ENCODE results near the gene RPL36A. TPM values are rescaled to one million over a fixed set of nuclear protein-coding genes. Genes with fewer than 3 reads are reported as not detected.
A peak's percentile ranks its signal among the peaks of the same experiment; 100 is the strongest.

RPL36A gene
- total and polyA plus RNA-seq, 9 of the 15 experiments (the other 6 are each of a cell fraction or from before 2014, with no cell fraction given), result 412 to 4,539 (median 3,209) TPM

DNA sequence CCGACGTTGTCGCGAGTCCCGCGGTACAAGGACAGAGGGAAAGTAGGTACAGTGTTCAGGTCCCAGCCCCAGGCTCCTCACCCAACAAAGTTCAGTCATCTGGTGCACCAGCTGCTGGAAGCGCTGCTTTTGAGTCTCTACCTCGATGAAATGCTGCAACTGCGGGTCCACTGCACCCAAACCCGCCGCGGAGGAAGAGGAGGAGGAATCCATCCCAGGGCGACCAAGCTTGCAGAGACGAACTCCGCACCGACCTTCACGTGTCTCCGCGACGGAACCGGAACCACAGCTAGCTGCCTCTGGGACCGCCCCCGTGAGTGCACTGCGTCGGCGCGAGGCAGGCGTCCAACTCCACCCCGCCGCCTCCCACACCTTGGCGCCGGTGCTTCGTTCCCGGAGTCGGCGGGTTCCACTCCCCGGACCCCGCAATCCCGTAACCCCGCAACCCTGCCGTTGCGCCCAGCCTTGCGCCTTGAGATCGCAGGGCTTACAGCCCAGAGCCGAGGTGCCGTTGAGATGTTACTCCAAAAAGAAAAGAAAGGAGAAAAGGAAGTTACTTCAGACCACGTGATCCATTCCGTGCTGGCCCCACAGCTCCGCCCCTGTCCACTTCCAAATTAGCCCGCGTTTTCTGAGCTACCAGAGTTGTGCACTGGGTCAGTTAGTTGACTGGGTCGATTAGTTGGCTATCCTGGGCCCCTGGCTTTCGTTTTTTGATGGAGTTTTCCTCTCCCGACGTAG, 42.2 kb upstream of the RPL36A start, which contains the start of gene TIMM8A (continued):
- TF ChIP-seq MAFK (IDR thresholded peaks at IDR 0.05; ENCODE audit: low read length), result no peak
- no peak for TF ChIP-seq NR2F6 (CRISPR knock-in tag; IDR thresholded peaks at IDR 0.05)
- no peak for TF ChIP-seq HSF4 (CRISPR knock-in tag; IDR thresholded peaks at IDR 0.05; ENCODE audit: borderline replicate concordance)
- TF ChIP-seq FOXK1 (CRISPR knock-in tag; IDR thresholded peaks at IDR 0.05; ENCODE audit: borderline replicate concordance), result no peak
- TF ChIP-seq SRSF1 (IDR thresholded peaks at IDR 0.05; ENCODE audit: low read depth, low read length), result no peak
- no peak for TF ChIP-seq MCM7 (IDR thresholded peaks at IDR 0.05)
- TF ChIP-seq NEUROD1 (IDR thresholded peaks at IDR 0.05; ENCODE audit: borderline replicate concordance, low read depth, low read length, partially characterized antibody), result no peak
- TF ChIP-seq, protein P1, sequence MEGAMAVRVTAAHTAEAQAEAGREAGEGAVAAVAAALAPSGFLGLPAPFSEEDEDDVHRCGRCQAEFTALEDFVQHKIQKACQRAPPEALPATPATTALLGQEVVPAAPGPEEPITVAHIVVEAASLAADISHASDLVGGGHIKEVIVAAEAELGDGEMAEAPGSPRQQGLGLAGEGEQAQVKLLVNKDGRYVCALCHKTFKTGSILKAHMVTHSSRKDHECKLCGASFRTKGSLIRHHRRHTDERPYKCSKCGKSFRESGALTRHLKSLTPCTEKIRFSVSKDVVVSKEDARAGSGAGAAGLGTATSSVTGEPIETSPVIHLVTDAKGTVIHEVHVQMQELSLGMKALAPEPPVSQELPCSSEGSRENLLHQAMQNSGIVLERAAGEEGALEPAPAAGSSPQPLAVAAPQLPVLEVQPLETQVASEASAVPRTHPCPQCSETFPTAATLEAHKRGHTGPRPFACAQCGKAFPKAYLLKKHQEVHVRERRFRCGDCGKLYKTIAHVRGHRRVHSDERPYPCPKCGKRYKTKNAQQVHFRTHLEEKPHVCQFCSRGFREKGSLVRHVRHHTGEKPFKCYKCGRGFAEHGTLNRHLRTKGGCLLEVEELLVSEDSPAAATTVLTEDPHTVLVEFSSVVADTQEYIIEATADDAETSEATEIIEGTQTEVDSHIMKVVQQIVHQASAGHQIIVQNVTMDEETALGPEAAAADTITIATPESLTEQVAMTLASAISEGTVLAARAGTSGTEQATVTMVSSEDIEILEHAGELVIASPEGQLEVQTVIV (CRISPR knock-in tag; IDR thresholded peaks at IDR 0.05; ENCODE audit: borderline replicate concordance), result no peak
- TF ChIP-seq, protein P2, sequence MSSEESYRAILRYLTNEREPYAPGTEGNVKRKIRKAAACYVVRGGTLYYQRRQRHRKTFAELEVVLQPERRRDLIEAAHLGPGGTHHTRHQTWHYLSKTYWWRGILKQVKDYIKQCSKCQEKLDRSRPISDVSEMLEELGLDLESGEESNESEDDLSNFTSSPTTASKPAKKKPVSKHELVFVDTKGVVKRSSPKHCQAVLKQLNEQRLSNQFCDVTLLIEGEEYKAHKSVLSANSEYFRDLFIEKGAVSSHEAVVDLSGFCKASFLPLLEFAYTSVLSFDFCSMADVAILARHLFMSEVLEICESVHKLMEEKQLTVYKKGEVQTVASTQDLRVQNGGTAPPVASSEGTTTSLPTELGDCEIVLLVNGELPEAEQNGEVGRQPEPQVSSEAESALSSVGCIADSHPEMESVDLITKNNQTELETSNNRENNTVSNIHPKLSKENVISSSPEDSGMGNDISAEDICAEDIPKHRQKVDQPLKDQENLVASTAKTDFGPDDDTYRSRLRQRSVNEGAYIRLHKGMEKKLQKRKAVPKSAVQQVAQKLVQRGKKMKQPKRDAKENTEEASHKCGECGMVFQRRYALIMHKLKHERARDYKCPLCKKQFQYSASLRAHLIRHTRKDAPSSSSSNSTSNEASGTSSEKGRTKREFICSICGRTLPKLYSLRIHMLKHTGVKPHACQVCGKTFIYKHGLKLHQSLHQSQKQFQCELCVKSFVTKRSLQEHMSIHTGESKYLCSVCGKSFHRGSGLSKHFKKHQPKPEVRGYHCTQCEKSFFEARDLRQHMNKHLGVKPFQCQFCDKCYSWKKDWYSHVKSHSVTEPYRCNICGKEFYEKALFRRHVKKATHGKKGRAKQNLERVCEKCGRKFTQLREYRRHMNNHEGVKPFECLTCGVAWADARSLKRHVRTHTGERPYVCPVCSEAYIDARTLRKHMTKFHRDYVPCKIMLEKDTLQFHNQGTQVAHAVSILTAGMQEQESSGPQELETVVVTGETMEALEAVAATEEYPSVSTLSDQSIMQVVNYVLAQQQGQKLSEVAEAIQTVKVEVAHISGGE (CRISPR knock-in tag; IDR thresholded peaks at IDR 0.05), result peak in 1 of 3 experiments; percentile 44; a peak in 1 of 6 replicates
- no peak for TF ChIP-seq ZNF584 (CRISPR knock-in tag; IDR thresholded peaks at IDR 0.05; ENCODE audit: low read depth)
- TF ChIP-seq POLR2G (IDR thresholded peaks at IDR 0.05; ENCODE audit: low read depth, low read length), result peak; percentile 89
- TF ChIP-seq ZNF239 (CRISPR knock-in tag; IDR thresholded peaks at IDR 0.05), result no peak
- TF ChIP-seq FOXJ3 (CRISPR knock-in tag; IDR thresholded peaks at IDR 0.05), result no peak
- no peak for TF ChIP-seq COPS2 (conservative IDR thresholded peaks at IDR 0.05)
- TF ChIP-seq RHOXF2B (CRISPR knock-in tag; conservative IDR thresholded peaks at IDR 0.05), result no peak
- TF ChIP-seq, protein P3, sequence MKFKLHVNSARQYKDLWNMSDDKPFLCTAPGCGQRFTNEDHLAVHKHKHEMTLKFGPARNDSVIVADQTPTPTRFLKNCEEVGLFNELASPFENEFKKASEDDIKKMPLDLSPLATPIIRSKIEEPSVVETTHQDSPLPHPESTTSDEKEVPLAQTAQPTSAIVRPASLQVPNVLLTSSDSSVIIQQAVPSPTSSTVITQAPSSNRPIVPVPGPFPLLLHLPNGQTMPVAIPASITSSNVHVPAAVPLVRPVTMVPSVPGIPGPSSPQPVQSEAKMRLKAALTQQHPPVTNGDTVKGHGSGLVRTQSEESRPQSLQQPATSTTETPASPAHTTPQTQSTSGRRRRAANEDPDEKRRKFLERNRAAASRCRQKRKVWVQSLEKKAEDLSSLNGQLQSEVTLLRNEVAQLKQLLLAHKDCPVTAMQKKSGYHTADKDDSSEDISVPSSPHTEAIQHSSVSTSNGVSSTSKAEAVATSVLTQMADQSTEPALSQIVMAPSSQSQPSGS (CRISPR knock-in tag; IDR thresholded peaks at IDR 0.05), result no peak

All from K562 (cell line).